Panc1 (cell line): ENCODE data around the gene RUNX3.

Experiments used
- CTCF ChIP-seq: fragments of 450-650 bp; IDR thresholded peaks from 2 replicates; pipeline ENCODE4 v1.5.1; 2017; ENCODE audit warnings: mild to moderate bottlenecking
- POLR2AphosphoS5 ChIP-seq: IDR thresholded peaks from 2 replicates; pipeline ENCODE4 v1.6.1; 2012; ENCODE audit warnings: mild to moderate bottlenecking, low read depth, low read length, moderate library complexity

GRCh38 chr1:24899581-24900485 lies 30.2 kb downstream of the RUNX3 start:
- TF ChIP-seq CTCF = no peak
- no peak for TF ChIP-seq POLR2AphosphoS5
